Activated gamma-delta T cell treated with Interleukin-2 at 50 U/mL for 16 hours (primary cell): ENCODE measurements around the gene ZNF337.
A peak's percentile ranks its signal among the peaks of the same experiment; 100 is the strongest.
"Not testable (repeated sequence)": the region's sequence is repeated elsewhere in the genome, so short reads cannot be mapped to it uniquely, and the experiment has no call there.

Source experiments
- DNase-seq: peaks from one replicate; pipeline ENCODE4 v3.0.0-alpha.2; 2020

Gene ZNF337

DNA sequence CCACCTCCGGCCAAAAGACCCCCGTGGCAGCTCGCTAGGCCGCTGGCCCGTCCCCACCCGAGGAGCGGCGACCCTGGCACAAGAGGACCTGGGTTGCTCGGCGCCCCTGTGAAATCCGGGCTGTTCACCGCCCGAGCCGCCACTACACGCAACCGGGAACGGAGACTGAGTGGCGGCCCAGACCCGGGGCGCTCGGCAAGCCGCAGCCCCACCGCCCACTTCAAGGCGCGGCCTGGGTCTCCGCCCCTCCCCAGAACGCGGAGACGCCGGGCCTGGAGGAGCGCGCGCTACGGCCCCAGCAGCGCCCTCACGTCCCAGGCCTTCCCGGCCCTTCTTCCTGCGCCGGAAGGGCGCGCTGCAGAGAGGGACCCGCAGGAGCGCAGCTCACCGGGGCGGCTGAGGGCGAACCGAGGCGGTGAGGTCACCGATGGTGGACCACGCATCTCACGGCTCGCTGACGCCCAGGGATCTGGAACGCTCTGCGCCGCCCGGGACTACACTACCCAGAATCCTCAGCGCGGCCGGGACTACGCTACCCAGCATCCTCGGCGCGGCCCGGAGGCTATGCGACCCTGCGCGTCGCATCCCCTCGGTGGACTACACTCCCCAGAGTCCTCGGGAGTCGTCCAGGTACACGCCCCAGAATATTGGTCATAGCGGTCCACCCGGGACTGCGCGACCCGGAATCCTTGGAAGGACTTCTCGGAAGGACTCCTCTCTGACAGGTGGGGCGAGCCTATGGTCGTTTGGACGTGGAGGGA is at the start of gene ZNF337:
Gene ZNF337 (minus strand): TSS at position 483 of the 761 bp plus-strand sequence. CDS start 10,436 bp downstream, outside the sequence.
- DNase-seq = peak; percentile 91

DNA sequence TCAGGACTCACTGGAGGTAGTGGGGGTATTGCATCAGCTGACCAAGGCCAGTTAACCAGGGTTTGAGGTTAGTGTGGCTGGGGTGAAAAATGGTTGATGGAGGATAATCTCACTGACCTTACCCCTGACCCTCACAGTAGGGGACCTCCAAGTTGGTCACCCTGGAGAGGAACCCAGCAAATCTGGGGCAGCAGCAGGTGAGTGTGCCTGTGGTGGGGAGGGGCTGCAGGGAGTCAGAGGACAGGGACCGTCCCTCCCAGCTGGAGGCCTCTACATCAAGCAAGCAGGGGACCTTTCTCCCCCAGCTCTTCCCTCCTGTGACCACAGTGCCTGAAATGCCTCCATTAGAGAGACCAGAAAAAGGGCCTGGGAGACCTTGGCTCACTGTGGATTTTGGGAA is 49.1 kb upstream of the ZNF337 start:
- DNase-seq = no peak

DNA sequence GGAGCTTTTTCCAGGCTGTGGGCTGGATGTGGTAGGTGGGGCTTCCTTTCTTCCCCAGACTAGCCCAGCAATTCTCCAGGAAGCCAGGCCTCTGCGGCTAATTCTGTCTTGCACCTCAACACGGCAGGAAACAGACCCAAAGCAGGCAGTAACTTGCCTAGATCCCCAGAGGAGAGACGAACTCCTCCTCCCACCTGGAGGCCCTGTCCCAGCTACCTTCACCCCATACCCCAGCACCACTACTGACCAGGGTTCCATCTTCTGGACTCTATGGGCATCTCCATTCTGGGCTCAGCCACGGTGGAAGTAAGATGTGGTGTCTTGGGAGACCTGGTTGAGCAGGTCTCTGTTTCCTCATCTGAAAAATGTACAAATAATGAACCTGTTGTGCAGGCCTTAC is 48.4 kb upstream of the ZNF337 start:
- DNase-seq = no peak

DNA sequence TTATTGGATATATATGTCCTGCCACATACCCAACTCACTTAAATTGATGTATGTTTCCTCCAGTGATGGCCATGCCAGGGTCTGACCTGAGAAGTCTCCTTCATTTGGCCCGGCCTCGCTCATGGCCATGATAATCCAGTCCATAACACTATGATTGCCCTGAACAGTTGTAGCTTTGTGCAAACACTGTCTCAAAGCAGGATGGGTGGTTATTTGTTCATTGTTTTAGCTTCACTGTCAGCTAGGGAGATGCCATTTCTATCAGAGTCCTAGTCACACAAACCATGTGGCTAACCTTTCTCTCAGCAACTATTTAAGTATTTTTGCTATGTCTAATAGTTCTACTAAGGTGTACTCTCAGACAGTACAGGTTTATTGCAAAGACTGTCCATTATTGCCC is 47.6 kb upstream of the ZNF337 start:
- no peak for DNase-seq

DNA sequence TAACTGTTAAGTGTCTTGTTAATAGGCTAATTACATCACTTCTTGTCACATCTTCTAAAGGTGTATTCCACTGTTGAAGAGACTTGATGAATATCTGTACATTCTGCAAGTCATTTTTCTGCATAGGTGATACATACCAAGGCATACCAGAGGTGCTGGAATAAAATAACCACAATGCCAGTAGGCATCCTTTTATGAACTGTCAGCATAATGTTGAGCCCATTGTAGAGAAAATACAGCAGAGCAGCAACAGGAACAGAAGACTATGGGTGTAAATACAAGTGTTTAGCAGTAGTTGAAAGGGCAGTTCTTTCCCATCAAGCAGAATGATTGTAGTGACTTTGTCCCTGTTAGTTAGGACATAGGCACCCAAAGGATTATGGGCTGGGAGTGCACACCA is 44.4 kb upstream of the ZNF337 start:
- no peak for DNase-seq

DNA sequence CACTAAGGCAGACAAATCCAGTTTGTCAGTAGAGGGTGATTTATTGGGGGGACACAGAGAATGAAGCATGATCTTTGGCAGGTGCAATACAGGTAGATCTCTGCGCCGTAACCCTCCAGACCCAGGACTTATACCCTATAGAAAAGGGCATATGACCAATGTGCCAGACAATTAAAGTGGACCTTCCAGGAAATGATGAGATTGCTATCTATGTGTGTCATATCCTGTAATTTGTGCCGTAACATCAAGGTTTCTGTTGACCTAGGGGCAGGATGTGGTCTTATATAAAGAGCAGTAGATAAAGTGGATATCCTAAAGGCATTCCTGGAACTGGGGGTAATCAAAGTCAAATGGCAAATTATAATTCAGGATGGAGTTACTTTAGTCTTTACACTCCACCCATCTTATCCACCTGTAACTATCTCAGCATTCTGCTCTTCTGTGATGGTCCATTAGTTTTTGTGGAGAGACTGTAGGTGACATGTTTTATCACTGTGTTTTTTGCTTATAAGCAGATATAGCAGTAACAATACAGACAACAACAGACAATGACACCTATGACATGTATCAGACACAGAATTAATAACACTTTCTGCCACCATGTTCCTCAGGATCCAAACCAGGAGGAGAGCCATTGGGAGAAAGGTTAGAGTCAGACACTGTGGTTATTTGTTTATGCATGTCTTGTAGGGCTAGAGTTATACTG is 43.1 kb upstream of the ZNF337 start:
- DNase-seq = no peak

DNA sequence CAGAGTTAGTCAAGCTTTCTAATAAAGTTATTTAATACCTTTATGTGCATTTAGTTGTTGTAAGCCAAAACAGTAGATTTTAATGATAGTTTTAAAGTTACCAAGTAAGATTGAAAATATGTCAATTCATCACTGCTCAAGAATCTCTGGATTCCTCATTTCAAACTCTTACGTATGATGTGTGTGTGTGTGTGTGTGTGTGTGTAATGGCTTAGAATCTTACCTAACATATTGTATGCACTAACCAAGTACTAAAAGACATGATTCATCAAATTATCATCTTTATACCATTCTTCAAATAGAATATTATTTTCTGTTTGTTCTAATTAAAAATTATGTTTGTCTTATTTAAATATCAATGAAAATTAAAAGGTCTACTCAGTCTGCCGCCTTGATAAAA is 41.5 kb upstream of the ZNF337 start:
- DNase-seq = no peak

DNA sequence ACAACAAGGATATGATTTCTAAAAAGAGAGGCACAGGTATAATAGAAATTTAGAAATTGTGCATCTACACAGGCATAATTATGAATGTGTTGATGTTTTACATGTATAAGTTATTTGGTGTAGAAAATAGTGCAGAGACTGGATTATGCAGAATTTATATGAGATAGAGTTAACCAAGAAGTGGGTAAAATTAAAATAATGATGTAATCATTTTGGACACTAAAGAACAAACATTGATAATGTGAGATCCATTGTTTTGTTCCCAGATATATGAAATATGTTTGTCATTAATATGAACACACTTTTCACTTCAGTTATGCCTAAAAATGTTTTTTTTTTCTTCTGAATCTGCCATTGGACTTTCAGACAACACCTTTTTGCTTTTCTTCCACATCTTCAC is 37.2 kb upstream of the ZNF337 start:
- no peak for DNase-seq

DNA sequence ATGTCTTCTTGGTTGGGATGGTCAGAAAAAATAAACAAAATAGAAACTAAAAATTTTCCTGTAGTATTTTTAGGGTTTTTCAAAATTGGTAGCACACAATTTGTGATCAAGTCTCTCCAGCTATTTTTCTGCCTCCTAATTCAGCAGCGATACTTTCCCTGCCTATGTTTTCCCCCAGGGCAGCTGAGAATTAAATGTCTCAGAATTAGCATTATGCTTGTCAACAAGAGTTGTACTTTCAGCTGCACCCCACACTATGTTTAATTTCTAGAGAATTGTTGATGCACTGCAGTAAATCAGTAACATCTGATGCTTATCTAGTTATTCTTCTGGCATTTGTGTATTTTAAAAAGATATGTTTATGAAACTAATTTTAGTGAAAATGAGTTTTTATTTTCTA is 34.2 kb upstream of the ZNF337 start:
- no peak for DNase-seq

DNA sequence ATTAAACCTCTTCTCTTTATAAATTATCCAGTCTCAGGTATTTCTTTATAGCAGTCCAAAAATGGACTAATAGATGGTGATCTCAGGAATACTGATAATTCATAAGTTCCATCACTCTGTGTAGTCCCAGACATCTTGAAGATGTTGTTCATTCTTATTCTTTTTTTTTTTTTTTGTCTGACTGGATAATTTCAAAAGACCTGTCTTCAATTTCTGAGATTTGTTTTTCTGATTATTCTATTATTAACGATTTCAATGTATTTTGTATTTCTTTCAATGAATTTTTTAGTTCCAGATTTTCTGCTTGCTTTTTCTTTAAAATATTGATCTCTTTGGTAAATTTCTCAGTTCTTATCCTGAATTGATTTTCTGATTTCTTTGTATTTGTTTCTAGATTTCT is 29.7 kb upstream of the ZNF337 start:
- DNase-seq = no peak

DNA sequence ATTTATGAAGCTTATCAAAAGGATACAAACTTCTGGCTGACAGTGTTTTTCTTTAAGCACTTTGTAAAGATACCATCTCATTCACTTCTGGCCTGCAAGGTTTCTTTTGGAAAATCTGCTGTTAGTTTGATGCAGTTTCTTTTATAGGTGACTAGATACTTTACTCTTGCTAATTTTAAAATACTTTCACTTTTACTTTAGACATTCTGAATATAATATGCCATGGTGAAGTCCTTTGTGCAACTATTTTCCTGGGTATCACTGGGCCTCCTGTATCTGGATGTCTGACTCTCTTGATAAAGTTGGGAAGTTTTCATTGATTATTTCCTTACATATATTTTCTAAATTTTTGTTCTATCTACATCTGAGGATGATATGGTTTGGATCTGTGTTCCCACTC is 29.0 kb upstream of the ZNF337 start:
- DNase-seq = no peak

DNA sequence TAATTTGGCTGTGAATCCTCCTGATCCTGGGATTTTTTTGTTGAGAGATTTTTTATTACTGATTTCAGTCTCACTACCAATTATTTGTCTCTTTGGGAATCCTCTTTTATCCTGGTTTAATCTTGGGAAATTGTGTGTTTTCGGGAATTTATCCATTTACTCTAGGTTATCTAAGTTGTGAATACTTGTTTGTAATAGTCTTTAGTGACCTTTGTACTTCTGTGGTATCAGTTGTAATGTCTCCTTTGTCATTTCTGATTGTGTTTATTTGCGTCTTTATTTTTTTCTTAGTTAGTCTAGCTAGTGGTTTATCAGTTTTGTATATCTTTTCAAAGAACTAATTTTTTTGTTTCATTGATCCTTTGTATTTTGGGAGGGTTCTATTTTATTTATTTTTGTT is 27.3 kb upstream of the ZNF337 start:
- DNase-seq = no peak

DNA sequence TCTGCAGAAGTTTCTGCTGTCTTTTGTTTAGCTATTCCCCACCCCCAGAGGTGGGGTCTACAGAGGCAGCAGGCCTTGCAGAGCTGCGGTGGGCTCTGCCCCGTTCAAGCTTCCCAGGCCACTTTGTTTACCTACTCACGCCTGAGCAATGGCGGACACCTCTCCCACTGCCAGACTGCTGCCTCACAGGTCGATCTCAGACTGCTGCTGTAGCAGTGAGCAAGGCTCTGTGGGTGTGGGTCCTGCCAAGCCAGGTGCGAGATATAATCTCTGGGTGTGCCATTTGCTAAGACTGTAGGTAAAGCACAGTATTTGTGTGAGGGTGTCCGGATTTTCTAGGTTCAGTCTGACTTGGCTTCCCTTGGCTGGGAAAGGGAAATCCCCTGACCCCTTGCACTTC is 23.6 kb upstream of the ZNF337 start:
- DNase-seq = no peak

DNA sequence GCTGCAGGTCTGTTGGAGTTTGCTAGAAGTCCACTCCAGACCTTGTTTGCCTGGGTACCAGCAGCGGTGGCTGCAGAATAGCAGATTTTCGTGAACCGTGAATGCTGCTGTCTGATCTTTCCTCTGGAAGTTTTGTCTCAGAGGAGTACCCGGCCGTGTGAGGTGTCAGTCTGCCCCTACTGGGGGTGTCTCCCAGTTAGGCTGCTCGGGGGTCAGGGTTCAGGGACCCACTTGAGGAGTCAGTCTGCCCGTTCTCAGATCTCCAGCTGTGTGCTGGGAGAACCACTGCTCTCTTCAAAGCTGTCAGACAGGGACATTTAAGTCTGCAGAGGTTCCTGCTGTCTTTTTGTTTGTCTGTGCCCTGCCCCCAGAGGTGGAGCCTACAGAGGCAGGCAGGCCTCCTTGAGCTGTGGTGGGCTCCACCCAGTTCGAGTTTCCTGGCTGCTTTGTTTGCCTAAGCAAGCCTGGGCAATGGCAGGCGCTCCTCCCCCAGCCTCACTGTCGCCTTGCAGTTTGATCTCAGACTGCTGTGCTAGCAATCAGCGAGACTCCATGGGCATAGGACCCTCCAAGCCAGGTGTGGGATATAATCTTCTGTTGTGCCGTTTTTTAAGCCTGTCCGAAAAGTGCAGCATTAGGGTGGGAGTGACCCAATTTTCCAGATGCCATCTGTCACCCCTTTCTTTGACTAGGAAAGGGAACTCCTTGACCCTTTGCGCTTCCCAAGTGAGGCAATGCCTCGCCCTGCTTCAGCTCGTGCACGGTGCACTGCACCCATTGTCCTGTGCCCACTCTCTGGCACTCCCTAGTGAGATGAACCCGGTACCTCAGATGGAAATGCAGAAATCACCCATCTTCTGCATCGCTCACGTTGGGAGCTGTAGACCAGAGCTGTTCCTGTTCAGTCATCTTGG is 22.5 kb upstream of the ZNF337 start:
- DNase-seq = peak; percentile 15

DNA sequence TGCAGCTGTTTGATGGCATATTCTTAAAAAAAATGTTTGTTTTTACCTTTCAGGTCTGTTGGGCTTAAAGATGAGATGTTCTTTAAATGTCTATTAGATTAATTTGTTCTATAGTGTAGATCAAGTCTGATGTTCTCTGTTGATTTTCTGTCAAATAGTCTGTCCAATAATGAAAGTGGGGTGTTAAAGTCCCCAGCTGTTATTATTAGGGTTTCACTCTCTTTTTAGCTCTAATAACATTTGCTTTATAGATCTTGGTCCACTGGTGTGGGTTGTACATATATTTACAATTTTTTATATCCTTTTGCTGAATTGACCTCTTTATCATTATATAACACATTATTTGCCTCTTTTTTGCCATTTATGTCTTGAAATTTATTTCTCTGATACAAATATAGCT is 11.0 kb upstream of the ZNF337 start:
- DNase-seq = no peak

DNA sequence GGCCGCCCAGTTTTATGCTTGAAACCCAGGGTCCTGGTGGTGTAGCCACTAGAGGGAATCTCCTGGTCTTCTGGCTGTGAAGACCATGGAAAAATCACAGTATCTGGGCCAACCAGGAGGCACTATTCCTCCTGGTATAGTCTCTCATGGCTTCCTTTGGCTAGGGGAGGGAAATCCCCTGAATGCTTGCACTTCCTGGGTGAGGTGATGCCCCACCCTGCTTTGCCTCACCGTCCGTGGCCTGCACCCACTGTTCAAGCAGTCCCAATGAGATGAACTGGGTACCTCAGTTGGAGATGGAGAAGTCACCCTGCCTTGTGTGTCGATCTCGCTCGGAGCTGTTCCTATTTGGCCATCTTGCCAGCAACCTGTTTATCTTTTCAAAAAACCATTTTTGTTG is 10.1 kb upstream of the ZNF337 start:
- peak; percentile 13 for DNase-seq

DNA sequence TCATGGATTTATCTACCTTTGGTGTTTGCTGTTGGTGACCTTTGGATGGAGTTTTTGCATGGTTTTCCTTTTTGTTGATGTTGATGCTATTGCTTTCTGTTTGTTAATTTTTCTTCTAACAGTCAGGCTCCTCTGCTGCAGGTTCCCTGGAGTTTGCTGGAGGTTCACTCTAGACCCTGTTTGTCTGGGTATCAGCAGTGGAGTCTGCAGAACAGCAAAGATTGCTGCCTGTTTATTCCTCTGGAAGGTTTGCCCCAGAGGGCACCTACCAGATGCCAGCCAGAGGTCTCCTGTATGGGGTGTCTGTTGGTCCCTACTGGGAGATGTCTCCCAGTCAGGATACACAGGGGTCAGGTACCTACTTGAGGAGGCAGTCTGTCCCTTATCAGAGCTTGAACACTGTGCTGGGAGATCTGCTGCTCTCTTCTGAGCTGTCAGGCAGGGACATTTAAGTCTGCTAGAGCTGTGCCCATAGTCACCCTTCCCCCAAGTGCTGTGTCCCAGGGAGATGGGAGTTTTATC is 9.2 kb upstream of the ZNF337 start:
- DNase-seq = no peak

DNA sequence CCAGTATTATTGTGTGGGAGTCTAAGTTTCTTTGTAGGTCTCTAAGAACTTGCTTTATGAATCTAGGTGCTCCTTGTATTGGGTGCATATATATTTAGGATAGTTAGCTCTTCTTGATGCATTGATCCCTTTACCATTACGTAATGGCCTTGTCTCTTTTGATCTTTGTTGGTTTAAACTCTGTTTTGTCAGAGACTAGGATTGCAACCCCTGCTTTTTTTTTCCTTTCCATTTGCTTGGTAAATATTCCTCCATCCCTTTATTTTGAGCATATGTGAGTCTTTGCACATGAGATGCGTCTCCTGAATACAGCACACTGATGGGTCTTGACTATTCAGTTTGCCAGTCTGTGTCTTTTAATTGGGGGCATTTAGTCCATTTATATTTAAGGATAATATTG is 7.7 kb upstream of the ZNF337 start:
- not testable (repeated sequence) for DNase-seq

DNA sequence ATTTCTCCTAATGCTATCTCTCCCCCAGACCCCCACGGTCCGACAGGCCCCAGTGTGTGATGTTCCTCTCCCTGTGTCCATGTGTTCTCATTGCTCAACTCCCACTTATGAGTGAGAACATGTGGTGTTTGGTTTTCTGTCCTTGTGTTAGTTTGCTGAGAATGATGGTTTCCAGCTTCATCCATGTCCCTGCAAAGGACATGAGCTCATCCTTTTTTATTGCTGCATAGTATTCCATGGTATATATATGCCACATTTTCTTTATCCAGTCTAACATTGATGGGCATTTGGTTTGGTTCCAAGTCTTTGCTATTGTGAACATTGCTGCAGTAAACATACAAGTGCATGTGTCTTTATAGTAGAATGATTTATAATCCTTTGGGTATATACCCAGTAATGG is 4.2 kb upstream of the ZNF337 start:
- not testable (repeated sequence) for DNase-seq

DNA sequence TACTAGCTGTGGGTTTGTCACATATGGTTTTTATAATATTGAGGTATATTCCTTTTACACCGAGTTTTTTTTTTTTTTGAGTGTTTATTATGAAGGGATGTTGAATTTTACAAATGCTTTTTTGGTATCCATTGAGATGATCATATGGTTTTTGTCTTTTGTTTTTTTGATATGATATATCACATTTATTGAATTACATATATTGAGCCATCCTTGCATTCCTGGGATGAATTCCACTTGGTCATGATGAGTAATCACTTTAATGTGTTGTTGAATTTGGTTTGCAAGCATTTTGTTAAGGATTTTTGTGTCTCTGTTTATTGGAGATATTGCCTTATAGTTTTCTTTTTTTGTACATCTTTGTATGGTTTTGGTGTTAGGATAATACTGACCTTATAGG is 3.3 kb upstream of the ZNF337 start:
- no peak for DNase-seq

DNA sequence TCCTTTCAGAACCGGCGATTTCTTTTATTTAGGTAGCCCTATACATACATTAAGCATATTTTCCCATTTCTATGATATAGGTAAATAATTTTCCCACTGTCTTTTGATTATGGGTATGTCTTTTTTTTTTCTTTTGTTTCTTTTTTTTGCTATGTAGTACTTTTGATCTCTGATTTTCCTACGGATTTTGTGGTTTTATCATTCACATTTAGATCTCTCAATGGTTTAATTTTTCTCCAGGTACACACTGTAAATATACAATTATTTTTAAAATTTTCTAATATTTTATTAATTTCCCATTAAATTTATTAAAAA is 436 bp upstream of the ZNF337 start:
- no peak for DNase-seq

DNA sequence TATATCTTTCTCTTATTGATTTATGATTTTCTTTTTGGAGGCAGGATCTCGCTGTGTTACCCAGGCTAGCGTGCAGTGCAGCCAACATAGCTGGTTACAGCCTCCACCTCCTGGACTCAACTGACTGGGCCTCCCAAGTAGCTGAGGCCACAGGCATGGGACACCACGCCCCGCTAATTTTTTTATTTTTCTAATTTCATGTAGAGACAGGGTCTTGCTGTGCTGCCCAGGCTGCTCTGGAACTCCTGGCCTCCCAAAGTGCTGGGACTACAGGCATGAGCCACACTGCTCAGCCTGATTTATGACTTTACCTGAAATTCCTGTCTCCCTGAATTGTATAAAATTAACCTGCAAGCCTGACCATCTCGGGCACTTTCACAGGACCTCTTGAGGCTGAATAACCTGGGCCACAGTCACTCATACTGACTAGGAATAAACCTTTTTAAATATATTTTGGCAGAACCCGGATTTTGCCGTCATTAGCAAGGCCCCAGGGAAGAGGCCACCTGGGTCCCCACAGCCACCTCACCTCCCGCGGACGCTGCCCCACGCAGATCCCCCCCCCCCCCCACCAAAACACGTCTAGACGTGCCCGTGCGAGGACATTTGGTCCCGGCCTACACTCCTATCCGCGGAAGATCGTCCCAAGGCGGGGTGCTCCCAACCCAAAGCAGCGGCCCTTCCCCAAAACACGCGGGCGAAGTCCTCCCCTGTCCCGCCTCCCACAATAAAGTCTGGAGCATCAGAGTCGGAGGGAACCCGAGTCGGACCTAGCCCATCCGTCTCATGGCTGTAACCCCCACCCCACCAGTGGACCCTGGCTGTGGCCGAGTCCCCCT is 902 bp downstream of the ZNF337 start:
- DNase-seq = no peak

DNA sequence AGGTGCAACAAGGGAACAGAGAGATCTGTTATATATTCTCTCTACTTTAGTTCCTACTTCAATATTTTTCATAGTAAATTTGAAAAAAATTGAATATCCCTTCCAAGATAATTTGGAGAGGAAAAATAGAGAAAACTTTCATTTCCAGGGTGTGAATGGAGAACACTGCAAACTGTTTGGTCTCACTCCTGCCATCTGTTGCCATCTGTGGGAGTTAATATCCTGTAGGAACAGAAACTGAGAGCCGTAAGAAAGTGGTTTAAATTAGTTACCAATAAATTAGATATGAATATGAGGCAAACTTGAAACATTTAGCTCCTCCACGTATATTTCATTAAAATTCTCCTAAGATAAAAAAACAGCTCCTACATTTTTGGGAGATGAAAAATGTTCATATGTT is 4.2 kb downstream of the ZNF337 start:
- DNase-seq = no peak
